DMS114 treated with DMSO at 0.1 percent for 48 hours (cell line): ENCODE data around the gene PHLDB3.
"Not testable (repeated sequence)": the region's sequence is repeated elsewhere in the genome, so short reads cannot be mapped to it uniquely, and the experiment has no call there.

Experiments
- DNase-seq: peaks from one replicate; lab custom pipeline; 2025; ENCODE audit not compliant: unreplicated experiment; lab: John Stamatoyannopoulos, UW

The PHLDB3 gene

GRCh38 chr19:43527860-43528622, 23.5 kb upstream of the PHLDB3 start:
- no peak for DNase-seq

GRCh38 chr19:43526884-43527859, 22.6 kb upstream of the PHLDB3 start, which contains the start of gene ETHE1:
TSS of gene ETHE1 (minus strand) at chr19:43527201. CDS start at chr19:43527177, 24 bp downstream.
- DNase-seq = no peak

GRCh38 chr19:43525836-43526771, 21.6 kb upstream of the PHLDB3 start:
- no peak for DNase-seq

- no peak for DNase-seq
Measured at GRCh38 chr19:43524922-43525835, 20.6 kb upstream of the PHLDB3 start.

- not testable (repeated sequence) for DNase-seq
Measured at GRCh38 chr19:43523696-43524095, 19.1 kb upstream of the PHLDB3 start.

GRCh38 chr19:43522929-43523328, 18.4 kb upstream of the PHLDB3 start:
- DNase-seq = no peak

GRCh38 chr19:43519436-43520088, 15.0 kb upstream of the PHLDB3 start:
- DNase-seq = peak; percentile 53

GRCh38 chr19:43518051-43518450, 13.5 kb upstream of the PHLDB3 start:
- no peak for DNase-seq

GRCh38 chr19:43512399-43512798, 7.9 kb upstream of the PHLDB3 start:
- DNase-seq = not testable (repeated sequence)

- DNase-seq = no peak
Measured at GRCh38 chr19:43511324-43511723, 6.8 kb upstream of the PHLDB3 start.

GRCh38 chr19:43510713-43511112, 6.2 kb upstream of the PHLDB3 start:
- DNase-seq = no peak

- no peak for DNase-seq
Measured at GRCh38 chr19:43507880-43508279, 3.3 kb upstream of the PHLDB3 start.

- no peak for DNase-seq
Measured at GRCh38 chr19:43506629-43507028, 2.1 kb upstream of the PHLDB3 start.

- DNase-seq = no peak
Measured at GRCh38 chr19:43505941-43506340, 1.4 kb upstream of the PHLDB3 start.

GRCh38 chr19:43505186-43505456, 575 bp upstream of the PHLDB3 start:
- no peak for DNase-seq

GRCh38 chr19:43503501-43504425, 783 bp downstream of the PHLDB3 start:
- DNase-seq = peak; percentile 77

- DNase-seq = no peak
Measured at GRCh38 chr19:43502419-43502976, 2.0 kb downstream of the PHLDB3 start.
